GM21825 (cell line): ENCODE results near the gene NUTM2D.
A peak's percentile ranks its signal among the peaks of the same experiment; 100 is the strongest.
"Not testable (repeated sequence)": the region's sequence is repeated elsewhere in the genome, so short reads cannot be mapped to it uniquely, and the experiment has no call there.

Source experiments
- ATAC-seq: cut with Tn5 transposase; IDR thresholded peaks from one replicate; pipeline ENCODE4 v1.9.1; 2021; ENCODE audit warnings: mild to moderate bottlenecking, moderate library complexity; ENCODE audit not compliant: unreplicated experiment

The NUTM2D gene

DNA sequence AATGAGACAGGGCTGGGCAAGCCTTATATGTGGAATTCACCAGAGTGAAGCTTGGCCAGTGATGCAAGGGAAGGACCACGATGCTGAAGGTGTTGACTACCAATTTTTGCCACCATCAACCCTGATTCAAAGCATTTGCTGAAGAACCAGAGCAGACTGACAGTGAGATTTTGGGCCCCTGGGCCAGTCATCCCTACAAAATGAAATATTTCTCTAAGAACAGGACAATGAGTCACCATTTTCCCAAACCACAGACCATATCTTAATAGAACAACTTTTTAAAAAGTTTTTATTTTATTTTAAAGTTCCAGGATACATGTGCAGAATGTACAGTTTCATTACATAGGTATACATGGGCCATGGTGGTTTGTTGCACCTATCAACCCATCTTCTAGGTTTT is 16.5 kb downstream of the NUTM2D start:
- ATAC-seq: not testable (repeated sequence)

DNA sequence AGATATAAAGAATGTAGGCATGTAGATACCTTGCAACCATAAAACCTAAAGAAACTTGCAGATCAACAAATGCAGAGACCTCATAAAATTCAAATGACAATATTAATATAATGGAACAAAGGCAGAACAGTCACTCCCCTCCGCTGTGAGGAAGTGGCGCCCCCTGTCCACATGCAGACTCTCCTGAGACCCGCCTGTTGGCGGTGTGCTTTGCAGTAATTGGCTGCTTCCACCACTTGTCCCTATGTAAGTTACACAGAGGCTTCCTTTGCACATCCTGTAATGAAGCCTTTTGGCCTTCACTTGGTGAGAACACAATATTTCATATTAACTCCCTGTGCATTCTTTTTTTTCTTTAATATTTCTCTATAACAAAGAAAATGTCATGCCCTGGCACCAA is 21.6 kb downstream of the NUTM2D start:
- ATAC-seq: not testable (repeated sequence)

DNA sequence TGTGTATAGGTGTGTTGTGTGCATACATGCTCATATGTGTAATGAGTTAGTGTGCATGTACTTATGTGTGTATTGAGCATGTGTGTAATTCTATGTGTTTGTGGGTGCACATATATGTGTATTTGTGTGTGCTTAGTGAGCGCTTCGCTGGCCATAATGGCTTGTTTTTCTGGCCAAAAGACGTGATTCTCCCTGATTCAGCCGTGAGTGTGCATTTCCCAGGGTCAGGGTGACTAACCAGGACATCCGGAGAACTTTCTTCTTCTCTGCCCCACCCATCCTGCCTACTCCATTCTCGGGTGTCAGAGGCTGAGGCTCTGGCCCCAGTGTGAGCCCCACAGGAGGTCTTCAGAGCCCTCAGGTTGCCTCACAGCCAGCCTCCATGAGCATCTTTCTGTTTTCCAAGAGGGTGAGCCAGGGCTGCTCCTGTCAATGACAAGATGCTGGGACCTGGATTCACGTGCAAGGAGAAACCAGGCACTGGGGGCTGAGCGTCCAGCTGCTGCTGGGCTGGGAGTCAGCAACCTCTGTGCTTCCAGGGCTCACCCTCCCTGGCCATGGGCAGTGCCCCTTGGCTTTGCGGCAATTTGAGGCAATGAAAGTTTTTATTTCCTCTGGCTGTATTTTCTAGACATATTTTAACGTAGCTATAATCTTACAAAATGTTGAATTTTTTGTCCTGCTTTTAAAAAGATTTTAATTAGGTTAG is 25.8 kb downstream of the NUTM2D start:
- not testable (repeated sequence) for ATAC-seq

DNA sequence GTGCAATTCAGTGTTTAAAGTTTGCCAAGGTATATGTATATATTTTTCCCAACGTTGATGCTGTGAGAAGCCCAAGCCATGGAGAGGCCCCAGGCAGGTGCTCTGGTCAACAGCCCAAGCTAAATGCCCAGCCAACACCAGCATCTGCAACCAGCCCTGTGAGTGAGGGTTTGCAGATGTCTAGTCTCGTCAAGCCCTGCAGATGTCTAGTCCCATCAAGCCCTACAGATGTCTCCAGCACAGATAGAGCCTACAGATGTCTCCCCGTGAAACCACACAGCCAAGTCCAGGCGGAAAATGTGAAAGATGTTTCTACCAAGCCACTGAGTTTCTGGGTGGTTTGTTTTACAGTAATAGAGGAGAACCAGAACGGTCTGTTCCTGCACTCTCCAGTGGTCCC is 26.7 kb downstream of the NUTM2D start:
- ATAC-seq: not testable (repeated sequence)

DNA sequence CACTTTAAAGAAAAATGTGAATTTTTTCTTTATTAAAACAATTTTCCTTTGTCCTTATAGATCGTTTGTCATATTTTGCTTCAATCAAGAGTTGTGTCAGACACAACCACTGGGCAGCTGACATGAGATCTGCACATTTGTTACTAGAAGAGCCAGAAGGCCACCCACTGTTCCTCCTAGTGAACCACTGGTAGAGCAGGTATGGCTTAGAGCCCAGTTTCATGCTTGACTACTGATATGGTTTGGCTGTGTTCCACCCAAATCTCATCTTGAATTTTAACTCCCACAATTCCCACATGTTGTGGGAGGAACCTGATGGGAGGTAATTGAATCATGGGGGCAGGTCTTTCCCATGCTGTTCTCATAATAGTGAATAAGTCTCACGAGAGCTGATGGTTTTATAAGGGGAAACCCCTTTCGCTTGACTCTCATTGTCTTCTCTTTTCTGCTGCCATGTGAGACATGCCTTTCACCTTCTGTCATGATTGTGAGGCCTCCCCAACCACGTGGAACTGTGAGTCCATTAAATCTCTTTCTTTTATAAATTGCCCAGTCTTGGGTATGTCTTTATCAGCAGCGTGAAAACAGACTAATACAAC is 28.3 kb downstream of the NUTM2D start:
- ATAC-seq: not testable (repeated sequence)

DNA sequence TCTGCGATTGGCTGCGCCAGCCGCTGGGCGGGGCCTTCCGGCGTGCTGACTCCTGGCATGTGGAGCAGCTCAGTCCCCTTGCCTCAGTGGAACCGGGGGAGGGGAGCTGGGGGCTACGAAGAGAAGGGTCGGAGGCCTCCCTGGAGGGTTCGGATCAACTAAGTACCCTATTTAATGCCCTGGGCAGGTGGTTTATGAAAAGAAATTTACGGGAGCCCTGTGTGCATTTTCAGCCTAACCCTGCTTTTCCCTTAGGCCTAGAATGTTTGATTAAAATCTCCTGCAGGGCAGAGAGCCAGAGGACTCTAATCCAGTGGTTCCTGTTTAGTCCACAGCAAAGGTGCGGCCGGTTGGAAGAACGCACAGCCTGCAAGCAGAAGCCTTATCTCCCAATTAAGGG is 33.8 kb downstream of the NUTM2D start:
- not testable (repeated sequence) for ATAC-seq

DNA sequence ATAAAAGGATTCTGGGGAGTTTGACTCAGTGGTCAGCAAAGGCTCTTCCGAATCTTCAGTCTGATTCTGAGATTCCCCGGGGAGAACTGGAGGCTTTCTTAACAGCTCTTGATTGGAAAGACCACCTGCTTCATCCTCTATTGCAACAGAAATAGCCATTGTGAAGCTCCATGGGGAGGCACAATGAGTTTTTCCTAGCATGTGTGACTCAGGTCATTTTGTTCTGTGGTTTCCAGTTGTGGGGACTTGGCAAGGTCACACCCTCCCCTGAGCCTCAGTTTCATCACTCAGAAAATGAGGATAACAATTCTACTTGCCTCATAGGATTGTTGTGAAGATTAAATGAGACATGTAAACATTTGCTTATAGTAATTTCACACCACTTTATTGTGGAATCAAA is 38.7 kb downstream of the NUTM2D start:
- ATAC-seq: not testable (repeated sequence)

DNA sequence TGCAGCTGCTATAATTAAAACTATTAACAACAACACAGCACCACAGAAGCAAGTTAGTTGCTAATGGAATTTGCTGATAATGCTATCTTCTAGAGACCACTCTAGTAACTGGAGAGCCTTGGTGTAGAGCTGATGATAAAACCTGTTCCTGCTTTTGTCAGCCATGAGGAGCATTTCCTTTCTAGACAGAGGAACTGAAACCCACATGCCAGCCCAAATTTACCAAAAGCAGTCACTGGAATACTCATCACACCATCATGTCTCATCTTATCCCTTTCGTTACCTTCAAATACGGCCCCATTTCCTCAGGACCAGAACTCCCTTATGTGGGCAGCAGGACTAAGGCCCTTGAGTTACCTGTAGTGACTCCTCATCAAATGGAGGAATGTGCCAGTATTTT is 40.9 kb downstream of the NUTM2D start:
- ATAC-seq: peak; percentile 78

DNA sequence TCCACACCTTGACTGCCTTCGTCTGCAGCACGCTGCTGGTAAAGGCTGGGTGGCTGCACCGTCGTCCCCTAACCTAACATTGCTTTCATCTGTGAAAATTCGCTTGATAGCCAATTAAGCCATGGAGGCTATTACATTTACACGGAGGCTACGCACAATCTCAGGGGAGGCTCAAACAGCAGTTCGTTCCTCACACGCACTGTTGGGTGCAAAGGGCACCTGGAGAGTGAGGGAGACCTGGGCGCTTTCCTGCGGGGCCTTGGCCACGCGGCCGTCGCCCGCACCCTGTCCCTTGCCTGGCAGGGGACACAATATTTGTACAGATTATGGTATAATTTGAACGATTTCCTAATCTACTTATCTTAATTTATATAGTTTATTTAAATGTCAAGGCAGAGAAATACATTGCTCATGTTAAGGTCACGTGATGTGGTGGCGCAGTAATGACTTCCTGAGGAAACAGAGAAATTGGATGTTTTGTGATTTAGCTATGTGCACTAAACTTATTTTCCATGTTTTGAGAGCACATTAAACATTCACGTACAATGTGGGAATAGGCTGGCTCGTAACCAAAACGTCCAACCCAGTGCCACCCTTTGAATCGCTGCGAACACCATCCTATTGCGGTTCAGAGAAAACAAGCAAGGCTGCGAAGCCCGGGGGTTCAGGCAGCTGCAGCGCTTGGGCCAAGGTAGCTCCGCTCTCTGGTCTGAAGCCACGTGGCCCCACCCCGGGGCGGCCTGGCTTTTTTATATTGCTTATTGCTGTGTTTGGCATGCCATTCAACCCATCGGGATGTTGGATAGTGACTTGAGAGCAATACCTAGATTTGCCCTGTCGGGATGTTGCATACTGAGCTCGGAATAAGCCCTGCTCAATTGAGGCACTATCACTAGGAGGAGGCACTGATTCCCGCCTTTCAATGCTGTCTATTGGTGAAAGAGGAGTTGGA is 50.2 kb downstream of the NUTM2D start:
- not testable (repeated sequence) for ATAC-seq

DNA sequence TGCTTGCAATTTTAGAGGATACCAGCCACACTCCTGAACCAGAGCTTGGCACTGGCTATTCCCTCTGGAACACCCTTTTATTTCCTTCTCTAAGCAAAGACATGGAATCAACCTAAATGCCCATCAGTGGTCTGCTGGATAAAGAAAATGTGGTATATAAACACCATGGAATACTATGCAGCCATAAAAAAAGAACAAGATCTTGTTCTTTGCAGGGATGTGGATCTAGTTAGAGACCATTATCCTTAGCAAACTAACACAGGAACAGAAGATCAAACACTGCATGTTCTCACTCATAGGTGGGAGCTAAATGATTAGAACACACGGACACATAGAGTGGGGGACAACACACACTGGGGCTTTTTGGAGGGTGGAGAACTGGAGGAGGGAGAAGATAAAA is 56.4 kb downstream of the NUTM2D start:
- ATAC-seq: not testable (repeated sequence)
